Stimulated activated naive CD8-positive, alpha-beta T cell treated with anti-CD3 and anti-CD28 coated beads, Interleukin-15, Interleukin-2, amounts not matched to agents 100 U/mL and 50 U/mL, for 24 hours (primary cell): ENCODE measurements around the gene TCEAL7.
"Not testable (repeated sequence)": the region's sequence is repeated elsewhere in the genome, so short reads cannot be mapped to it uniquely, and the experiment has no call there.

Experiments
- ATAC-seq: fragments of 150-1000 bp; cut with Tn5 transposase; one replicate; pipeline ENCODE4 v1.10.0; 2021
- DNase-seq: peaks from one replicate; pipeline ENCODE4 v3.0.0; 2021

The TCEAL7 gene

GRCh38 chrX:103329991-103330390, at the start of gene TCEAL7:
TCEAL7 (plus strand) TSS chrX:103330239; CDS start chrX:103331404, 1,165 bp downstream.
- DNase-seq (no peak), ATAC-seq (no peak)

DNA sequence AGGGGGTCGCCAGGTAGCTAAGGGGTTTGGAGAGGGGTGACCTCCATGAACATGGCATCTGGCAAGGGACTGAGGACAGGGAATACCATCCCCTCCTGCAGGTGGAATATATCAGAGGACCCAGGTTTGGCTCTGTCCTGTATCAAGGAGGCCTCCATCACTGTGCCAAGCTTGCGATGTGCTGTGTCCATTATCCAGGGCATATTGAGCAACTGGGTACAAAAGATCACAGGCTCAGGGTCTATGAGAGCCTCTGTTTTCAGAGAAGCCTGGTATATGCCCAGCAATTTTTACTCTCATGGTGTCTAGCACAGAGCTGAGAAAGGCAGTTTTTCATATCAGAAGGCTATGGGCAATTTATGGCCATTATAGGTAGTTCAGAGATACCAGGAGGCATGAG, 36.9 kb upstream of the TCEAL7 start:
- ATAC-seq: no peak
- DNase-seq: no peak

GRCh38 chrX:103304705-103305104, 25.3 kb upstream of the TCEAL7 start:
- no peak for DNase-seq
- ATAC-seq: peak; percentile 52

- ATAC-seq, DNase-seq: not testable (repeated sequence)
These were observed 24.4 kb upstream of the TCEAL7 start for GRCh38 chrX:103305666-103306065.

- DNase-seq (no peak), ATAC-seq (no peak)
These were observed 20.0 kb upstream of the TCEAL7 start for GRCh38 chrX:103309860-103310554.

DNA sequence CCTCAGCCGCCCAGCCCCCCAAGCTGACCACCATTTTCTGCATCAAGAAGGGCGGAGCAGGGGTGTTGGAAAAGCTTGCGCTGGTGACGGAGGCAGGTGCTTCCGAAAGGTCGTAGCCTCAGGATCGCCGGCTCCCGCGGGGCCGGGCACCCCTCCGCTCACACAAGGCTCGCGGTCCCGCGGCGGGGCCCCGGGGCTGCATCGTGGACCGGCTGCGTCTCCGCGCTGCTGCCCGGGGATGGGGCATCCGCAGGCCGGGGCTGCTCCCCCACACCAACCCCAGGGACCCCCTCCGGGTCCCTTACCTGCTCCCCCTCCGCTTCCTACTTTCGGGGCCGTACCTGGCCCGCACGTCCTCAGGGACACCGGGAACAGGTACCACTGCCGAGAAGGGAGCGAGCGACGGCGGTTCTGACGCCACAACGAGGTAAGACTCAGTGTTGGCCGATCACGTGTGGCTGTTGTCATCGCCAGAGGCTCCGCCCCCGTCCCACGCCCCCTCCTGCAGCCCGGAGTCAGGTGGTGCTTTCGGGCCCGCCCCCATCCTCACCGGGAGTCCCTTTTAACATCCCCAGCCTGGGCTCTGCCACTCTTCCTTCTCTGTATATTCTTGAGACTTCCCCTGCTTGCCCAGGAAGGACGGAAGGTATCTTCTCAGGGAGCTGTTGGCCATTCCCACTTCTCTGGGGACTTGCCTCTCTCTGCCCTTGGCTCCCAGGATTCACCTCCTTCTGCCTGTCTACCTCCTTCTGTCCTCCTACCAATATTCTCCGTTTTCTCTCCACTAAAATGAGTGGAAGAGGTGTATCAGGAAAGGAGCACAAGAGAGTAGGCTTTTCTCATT, 19.3 kb upstream of the TCEAL7 start, which contains the start of gene BEX2:
BEX2 (minus strand) TSS at position 436 of the 844 bp plus-strand sequence. CDS start 1,014 bp downstream, outside the sequence.
- DNase-seq: peak; percentile 82
- peak; percentile 94 for ATAC-seq

DNA sequence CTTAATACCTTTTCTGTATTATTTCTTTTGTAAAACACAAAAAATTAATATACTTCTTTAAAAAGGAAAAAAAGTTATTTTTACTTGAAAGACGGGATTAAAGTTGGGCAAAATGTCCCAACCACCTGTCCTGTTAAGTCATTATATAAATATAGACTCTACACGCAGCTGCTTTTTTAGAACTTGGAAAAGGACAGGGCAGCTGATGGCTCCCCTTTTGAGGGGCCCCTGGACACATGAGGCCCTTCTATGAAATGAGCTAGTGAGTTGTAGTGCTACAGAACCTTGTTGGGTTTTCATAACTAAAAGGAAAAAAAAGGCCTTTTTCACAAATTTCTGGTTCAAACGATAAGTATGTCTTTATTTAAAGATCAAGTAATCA, 18.6 kb upstream of the TCEAL7 start:
- DNase-seq (no peak), ATAC-seq (no peak)

GRCh38 chrX:103330681-103331288, 746 bp downstream of the TCEAL7 start:
- DNase-seq (no peak), ATAC-seq (no peak)

DNA sequence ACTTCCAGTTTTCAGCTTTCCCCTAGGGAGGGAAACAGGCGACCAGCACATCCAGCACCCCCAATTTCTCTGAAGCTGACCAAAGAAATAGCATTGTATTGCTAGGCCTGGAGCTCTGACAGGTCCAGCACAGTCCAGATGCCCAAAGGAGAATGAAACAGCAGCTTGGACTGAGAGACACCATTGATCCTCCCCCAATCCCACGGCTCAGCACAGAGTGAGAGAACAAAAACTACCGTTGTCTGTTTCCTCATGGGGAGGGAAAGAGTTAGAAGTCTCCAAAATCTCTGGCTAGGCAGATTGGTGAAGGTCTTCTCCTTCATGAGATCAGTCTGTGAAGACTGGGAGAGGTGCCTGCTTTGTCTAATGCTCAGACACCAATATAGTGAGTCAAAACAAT, 8.6 kb downstream of the TCEAL7 start:
- ATAC-seq (no peak), DNase-seq (no peak)

- peak; percentile 34 for DNase-seq
- no peak for ATAC-seq
These were observed 13.1 kb downstream of the TCEAL7 start for GRCh38 chrX:103343105-103343504.

- no peak for DNase-seq
- ATAC-seq: no peak
These were observed 14.6 kb downstream of the TCEAL7 start for GRCh38 chrX:103344606-103345005.

DNA sequence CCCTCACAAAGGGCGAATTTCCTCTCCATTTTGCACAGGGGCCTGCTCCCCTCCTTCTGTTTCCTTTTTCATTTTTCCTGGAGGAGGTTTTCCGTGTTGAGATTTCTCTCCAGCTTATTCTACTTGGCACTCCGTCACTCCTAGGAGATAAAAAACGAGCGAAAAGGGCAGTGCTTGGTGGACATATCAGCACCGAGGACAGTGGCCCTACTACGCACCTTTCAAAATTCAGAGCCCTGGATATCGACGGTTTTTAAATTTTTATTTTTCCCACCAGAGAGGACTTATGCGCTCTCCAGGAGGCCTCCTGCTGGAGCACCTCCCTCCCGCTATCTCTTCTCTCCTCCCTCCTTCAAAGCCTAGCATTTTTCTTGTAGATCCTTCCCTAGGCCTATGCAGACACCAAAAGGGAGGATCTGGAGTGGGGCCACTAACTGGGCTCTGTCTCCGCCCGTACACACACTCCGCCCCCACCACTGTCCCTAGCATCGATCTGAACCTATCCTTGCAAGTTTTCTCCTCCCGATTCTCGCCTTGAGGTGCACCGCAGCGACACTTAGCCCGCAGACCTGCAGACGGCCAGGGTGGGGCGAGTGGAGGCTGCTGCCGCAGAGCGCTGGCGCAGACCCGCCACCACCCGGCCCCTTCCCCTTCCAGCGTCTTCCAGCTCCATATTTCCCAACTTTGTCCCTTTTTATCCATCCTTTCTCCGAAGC, 17.8 kb downstream of the TCEAL7 start:
- no peak for DNase-seq
- ATAC-seq: no peak

DNA sequence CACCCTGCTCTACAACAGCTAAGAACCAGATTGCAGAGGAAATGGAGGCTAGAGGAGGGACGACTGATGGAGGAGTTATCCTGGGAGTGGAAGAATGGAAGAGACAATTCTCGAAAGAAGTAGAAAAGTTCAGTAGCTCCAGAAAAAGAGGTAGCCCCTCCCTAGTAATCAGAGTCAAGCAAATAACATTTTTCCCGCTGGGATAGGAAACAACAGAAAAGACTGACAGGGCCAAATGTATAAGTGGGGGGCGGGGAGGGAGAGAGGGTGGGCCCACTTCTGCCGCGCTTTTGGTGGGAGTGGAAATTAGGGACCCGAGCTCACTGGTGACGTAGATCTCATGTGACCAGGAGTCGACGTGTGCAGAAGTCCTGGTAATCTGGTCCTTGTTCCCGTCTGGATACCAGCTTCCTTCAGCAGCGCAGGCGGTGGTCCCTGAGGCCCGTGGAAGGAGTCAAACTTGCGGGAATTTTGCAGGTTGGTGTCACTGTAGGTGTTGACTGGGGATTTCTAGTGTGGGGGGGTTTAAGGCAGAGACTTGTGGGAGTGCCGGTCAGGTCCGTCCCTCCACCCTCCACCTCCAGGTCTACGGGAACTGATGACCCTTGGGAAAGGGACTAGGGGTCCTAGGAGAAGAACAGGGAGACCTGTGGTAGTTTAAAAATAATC, 26.2 kb downstream of the TCEAL7 start, which contains the start of gene TCEAL9:
TCEAL9 (plus strand) TSS at position 377 of the 669 bp plus-strand sequence. CDS start 1,179 bp downstream, outside the sequence.
- ATAC-seq: no peak
- peak; percentile 11 for DNase-seq

DNA sequence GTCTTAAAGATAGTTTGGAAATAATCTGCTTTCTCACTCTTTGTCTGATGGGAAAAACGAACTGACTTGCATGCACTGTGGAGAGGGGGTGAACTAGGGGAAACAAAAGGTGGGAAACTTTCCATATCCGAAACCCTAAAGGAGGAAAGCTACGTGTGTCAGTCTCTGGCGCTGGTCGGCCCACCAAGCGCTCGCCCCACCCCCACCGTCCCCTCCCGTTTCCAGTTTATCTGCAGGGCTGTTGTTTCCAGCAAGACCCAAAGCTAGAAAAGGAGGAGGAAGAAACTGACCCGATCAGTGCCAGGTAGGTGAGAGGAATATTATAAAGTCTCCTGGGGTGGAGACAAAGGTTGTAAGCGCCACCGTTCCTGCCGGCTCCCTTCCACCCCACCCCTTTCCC, 26.8 kb downstream of the TCEAL7 start:
- no peak for ATAC-seq
- no peak for DNase-seq

GRCh38 chrX:103357871-103358270, 27.8 kb downstream of the TCEAL7 start:
- DNase-seq: no peak
- ATAC-seq: no peak

GRCh38 chrX:103359605-103360004, 29.6 kb downstream of the TCEAL7 start:
- DNase-seq, ATAC-seq: not testable (repeated sequence)

GRCh38 chrX:103360092-103360491, 30.1 kb downstream of the TCEAL7 start:
- DNase-seq: no peak
- no peak for ATAC-seq

DNA sequence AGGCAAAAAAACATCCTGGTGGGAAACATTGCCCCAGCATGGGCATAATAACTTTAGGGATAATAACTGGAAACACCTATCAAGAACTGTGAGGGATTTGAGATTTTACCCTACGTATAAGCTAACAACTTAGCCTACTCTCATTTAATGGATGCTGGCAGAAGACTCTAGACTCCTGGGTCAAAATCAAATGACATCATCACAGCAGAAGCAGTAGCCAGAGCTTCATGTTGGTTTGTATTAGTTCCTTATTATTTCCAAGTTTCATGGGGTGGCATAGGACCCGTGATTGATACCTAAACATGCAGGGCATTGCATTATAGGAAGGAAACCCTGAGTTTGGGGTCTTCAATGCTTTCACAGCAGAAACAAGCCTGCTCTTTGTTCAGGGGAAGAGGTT, 30.9 kb downstream of the TCEAL7 start:
- DNase-seq: no peak
- ATAC-seq: no peak

DNA sequence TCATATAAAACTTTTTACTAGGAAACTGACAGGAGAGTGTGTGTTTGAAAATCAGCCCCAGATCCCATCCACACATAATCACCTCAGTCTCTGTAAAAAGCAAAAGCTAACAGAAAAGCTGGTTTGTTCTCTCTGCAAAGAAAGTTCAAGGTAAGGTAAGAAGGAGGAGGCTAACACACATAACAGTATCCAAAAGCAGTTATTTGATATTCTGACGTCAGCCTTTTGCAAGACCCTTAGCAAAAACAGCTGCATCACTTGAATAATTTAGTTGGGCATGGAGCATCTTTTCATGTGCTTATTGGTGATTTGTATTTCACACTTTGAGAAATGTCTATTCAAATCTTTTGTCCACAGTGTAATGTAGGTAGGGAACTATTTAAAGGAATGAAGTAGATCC, 31.8 kb downstream of the TCEAL7 start:
- DNase-seq: no peak
- ATAC-seq: no peak

DNA sequence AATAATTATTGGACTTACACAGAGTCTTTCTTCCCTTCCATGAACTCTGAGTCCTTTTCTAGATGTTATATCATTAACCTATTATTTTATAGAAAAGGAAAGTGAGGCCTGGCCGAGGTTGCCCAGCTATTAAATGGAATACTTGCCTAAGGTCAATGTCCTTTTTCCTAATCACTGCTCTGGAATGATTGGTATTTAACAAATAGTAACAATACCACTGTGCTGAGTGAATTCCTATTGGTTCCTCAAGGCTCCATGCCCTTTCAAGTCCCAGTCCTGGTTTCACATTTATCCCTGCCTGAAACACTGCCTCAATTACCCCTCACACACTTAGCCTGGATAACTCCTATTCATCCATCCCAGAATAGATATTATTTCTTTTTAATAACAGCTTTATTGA, 32.4 kb downstream of the TCEAL7 start:
- DNase-seq (no peak), ATAC-seq (no peak)

GRCh38 chrX:103363046-103363445, 33.0 kb downstream of the TCEAL7 start:
- DNase-seq: no peak
- no peak for ATAC-seq

DNA sequence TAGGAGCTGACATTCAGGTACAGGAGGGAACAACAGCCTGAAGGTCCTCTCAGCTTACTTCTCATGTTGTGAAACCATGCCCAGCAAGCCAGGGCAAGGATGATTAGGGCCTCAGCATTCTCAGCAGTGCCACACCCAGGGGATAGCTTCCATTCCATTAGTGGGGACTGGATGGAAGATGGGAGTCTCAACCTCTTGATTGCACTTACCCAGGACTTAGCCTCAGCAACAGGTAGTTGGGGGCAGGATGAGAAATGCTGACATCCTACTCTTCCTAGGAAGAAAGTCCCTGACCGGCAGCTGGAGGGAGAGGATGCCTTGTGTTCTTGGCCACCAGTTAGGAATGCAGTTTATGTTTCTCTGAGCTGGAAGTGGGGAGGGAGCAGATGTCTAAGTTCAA, 37.5 kb downstream of the TCEAL7 start:
- no peak for ATAC-seq

More for the DNA sequence above, 37.5 kb downstream of the TCEAL7 start:
- DNase-seq: no peak
